T47D (cell line): ENCODE data around the gene LRCH4.

Experiments
- DNase-seq, 2 experiments: peaks; one replicate each; pipeline versions ENCODE4 v3.0.0 to v3.0.0-alpha.2; 2011 to 2012; ENCODE audit warnings: low read depth in 1 of 2, low spot score in 1 of 2
- JUND ChIP-seq: IDR thresholded peaks from 2 replicates; pipeline ENCODE4 v1.6.1; 2012; ENCODE audit warnings: low read depth
- in situ Hi-C: cut with HindIII; loops from 2 replicates; pipeline ENCODE4 v1.10.0; 2016; ENCODE audit warnings: low sequenced_read_pairs, low pct_unique_long_range_greater_than_20kb

The LRCH4 gene

DNA sequence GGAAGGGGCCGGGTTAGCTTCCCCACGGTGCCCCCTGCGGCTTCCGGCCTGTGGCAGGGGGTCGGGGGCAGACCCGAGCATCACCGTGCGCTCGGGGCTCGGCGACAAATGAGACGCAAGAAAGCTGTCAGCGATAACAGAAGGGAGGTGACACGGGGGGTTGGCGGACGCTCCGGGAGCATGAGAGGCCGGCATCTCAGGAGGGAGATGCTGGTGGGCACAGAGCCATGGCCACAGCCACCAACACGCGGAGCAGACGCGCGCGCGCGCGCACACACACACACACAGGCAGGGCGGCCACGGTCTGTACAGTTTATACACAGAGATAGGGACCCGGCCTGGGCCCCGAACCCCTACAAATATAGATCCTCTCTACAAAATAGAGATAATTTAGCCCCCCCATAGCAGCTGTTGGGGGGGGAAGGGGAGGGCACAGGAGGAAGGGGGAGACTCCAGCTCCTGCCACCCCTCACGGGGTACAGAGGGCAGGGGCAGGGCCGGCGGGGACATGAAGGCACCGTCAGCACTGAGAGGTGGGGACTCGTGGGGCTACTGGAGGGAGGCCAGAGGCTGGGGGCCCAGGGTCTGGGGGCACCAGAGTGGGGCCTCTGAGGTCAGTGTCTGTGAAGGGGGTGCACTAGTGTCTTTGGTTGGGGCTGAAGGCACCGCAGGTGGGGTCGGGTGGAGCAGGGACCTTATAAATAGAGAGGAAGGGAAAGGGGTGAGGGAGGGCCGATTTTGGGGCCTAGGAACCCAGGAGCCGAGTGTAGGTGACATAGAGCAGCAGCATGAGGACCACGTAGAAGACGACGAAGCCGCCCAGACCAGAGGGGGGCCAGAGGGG is 11.3 kb downstream of the LRCH4 start:
- in situ Hi-C loops = no loop called here
- no peak for TF ChIP-seq JUND
- no peak for DNase-seq

DNA sequence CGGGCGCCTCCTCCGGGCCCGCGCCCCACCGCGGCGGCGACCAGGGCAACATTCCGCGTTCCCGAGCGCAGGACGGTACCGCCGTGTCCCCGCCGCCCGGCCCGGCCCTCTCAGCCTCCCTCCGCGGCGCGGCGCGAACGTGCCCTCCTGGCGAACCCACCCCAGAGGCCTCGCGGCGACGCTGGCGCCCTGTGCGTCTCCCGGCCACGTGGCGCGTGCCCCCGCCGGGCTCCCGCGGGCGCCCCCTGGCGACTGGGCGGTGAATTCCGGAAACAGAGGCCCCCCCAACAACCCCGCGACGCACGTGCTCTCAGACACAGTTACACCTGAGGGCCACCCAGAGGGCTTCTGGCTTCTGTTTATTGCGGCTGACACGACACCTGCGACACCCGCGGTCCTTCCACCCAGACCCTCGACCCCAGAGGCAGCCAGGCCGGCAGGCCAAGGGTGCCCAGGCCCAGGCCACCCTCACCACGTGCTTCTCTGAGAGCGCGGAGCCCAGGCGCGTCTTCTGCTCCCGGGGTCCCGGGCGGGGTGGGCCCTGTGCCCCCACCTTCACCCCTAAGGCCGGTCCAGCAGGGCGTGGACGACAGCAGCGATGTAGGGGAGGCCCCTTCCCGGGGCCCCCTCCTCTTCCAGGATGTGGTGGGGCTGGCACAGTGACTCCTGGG is 12.1 kb downstream of the LRCH4 start, which contains the start of gene SAP25:
TSS of gene SAP25 (minus strand) at position 210 of the 671 bp plus-strand sequence. CDS start at position 52, 158 bp downstream.
- DNase-seq = no peak

DNA sequence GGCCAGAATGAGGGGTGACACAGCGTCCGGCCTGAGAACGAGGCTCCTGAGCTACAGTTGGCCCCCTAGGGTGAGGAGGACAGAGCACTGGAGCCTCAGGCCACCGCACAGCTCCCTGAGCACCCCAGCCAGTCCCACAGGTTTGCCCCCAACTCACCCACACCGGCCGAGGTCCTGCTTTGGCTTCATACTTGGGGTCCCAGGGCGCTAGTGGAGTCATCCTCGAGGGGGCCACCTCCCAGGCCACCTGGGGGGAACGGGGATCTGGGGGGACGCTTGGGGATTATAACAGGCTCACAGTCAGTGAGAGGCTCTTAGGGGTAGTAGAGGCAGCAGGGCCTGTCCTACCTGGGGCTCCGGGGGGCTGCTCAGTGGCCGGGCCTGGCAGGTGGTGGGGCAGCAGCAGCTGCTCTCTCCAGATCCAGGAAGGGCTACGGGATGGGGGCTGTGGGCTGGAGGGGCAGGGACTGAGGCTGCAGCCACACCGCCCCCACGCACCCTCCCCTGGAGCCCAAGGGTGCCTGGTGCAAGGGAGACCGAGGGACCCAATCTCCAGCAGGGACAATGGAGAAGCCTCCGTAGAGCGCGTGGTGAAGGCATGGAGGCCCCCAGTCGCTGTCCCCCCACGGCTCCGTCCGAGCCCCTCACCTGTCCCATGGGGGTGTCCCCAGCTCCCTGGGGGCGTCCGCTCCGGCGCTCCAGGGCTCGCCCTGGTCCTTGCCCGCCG is 12.8 kb downstream of the LRCH4 start:
- no peak for TF ChIP-seq JUND
- in situ Hi-C loops = no loop called here
- DNase-seq = no peak

More for the DNA sequence above, 12.1 kb downstream of the LRCH4 start, which contains the start of gene SAP25:
- TF ChIP-seq JUND = no peak
- in situ Hi-C loops = no loop called here

DNA sequence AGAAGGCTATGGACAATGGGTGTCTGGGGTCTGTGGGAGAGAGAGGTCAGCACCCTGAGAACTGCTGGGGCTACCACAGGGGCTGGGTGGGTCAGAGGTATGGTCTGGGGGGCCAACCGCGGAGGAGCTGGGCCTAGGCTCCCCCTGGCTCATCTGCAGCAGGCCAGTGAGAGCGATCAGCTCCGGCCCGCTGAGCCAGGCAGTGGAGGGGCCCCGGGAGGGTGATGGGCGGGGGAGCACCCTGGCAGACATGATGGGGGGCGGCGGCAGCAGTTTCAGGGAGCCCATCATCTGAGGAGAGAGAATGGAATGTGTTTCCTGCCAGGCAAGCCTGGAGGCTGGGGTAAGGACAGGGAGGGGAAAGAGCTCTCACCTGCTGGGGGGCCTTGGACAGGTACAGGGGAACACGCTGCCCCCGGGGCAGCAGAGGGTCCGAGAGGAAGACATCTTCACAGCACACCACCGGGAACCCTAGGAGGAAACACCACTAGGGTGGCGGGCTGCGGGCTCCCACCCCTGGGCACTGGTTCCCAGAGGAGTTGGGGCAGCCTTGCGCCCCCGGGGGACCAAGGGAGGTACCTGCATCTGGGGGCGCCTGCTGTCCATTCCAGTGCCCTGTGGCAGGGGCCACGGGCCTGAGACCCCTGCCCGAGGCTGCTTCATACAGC is 13.5 kb downstream of the LRCH4 start:
- TF ChIP-seq JUND = no peak
- in situ Hi-C loops = no loop called here
- DNase-seq = no peak

DNA sequence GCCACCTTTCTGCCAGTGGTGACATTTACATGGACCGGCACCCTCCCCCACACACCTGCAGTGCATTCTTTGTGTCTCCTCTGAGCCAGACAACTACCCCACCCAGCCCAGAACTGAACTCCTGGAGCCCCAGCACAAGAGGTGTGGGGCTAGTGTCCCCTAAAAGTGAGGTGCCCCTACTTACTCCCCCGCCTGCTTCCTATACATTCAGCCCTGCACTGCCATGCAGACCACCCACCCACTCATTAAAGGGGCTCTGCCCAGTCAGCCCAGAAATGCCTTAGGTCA is 14.2 kb downstream of the LRCH4 start:
- no peak for DNase-seq
- in situ Hi-C loops = no loop called here
- no peak for TF ChIP-seq JUND

DNA sequence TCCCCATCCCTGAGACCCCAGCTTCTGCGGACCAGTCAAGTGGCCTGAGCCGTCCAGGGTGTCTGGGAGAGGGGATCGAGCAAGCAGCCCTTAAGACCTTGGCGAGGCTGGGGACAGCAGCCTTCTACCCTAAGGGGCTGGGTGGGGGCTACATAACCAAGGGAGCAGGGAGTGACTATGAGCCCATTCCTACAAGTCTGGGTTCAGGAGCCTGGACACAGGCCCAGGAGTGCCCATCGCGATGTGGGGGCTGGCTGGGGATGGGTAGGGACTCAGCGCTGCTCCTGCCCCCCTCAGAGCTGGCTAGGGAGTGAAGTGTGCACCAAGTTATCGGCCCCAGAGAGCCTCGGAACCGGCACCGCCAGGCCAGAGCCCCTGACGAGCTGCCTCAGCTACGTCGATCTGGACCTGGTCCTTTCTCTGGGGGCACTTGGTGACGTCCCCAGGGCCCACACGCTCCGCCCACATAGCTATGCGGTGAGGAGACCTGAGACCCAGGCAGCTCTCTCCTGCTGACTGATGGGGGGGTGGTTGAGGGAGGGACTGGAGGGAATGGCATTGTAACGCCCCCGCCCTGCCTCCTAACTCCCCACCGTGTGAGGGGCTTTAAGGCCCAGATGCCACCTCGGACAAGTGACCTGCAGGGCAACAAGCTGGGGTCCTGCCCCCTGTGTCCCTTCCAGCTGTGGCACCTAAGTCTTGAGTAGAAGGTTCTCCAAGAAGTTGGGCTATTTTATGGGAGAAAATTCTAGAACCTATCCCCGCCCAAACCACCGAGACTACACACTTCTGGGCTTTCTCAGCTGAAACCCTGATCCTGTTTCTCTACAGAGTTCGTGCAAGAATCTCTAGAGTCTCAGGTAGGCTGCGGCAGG is 14.7 kb downstream of the LRCH4 start:
- in situ Hi-C loops = no loop called here
- TF ChIP-seq JUND = no peak
- DNase-seq = no peak

DNA sequence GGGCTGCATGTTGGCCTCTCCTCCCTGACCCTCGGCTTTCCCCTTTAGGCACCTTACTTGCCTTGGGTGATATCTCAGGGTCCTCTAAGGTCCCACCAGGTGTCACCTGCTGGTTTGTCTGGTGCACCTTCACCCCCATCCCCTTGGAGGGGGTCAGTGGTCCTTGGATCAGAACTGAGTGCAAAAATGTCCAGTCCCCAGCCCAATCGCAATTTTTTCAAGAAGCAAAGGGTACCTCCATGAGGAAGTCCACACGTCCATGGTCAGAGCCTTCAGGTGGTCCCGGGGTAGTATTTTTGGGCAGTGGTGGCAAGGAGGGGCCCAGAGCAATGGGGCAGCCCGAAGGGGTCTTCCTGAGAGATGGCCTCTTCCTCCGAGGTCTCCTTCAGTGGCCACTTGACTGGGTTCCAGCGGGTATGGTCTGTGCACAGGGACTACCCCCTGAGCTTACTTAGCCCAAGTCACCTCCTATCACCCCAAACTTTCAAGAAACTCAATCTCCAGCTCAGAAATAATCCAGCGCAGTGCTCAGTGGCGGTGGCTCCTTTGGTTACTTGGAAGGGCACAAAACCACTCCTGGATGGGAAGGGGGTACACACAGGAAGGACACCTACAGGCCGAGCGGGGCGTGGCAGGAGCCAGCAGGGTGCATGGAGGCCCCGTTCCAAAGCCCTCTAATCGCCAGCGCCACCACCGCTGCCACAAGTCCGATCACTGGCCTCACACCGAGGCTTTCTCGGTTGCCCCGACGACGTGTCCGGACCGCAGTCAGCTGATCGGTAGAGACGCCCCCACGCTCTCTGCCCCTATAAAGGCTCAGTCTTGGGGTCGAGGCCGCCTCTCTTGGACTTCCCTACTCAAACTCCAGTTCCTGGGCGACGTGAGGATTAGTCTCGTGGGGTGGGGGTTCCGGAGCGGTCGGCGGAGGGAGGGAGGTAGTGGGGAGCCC is 16.8 kb downstream of the LRCH4 start:
- no peak for DNase-seq
- in situ Hi-C loops = no loop called here
- no peak for TF ChIP-seq JUND

DNA sequence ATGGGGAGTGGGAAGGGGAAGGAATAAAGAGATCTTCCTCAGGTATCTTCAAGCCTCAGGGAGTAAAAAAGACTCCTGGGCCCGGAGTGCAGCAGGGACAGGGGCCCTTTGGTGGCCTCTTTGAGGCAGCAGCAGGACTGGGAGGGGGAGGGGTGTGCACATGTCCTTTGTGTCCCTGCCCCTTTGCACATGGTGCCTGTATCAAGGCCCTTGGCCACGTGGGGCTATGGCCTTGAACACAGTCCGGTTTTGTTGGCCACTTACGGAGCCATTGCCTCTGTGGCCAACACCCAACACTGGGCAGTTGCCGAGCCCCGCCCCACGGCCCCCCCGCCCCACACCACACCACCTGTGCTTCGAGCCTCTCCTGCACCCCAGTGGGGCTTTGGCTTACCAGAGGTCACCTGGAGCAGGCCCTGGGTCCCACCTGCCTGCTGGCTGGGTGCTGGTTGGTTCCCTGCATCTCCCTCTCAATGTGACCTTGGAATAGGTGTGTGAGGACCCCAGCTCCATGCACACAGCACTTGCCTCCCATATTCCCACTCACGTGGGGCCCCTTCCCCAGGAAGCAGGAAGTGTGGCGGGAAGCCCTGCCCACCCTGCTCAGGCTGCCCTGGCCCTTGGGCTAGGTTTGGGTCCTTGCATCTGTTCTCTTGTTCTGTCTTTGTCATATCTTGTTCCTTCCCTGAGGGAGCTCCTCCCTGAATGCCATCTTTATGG is 17.6 kb downstream of the LRCH4 start:
- TF ChIP-seq JUND = no peak
- DNase-seq = no peak
- in situ Hi-C loops = no loop called here

DNA sequence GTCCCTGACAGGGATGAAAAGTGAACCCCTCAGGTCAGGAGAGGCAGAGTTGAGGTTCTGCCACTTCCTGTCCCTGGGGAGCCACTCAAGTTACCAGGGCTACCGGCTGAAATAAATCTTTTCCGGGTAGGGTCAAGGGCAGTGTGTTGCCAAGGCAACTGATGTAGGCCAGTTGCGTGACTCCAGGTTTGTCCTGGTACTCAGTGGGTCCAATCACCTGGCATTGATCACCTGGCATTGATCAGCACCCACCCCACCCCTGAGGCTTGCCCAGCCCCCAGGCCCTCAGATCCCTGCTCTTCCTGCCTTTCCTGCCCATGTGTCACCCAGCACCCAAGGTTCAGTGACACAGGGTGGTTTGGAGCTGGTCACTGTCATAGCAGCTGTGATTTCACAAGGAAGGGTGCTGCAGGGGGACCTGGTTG is 18.2 kb downstream of the LRCH4 start:
- in situ Hi-C loops = no loop called here
- TF ChIP-seq JUND = no peak
- no peak for DNase-seq

DNA sequence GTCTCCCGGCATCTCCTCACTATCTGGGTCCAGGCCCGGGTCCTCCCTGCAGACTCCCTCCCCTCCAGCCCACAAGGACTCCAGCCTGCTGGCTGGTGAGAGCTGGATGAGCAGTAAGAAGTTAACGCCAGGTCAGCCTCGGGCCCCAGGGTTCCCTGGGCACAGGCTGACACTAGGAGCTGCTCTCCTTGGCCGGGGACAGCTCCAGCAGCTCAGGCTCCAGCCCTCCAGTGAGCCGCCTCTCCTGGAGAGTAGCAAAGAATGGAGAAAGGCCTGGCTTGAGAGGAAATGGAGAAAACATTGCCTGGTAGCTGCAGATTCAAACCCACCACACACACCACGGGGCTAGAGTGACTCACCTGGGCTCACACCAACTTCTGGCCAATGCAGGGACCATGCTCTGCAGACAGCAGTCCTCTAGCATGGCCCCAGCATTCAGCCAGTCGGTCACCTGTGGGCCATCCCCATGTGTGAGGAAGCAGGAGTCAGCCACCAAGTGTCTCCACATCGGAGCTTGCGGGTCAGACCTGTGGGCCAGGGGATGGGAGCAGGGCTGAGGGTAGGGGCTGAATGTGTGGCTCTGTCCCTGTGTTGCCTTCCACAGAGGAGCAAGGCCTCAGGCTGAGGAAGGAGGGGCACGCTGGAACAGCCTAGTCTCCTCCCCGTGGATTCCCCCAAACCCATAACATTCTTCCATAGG is 18.7 kb downstream of the LRCH4 start:
- no peak for TF ChIP-seq JUND
- in situ Hi-C loops = no loop called here
- no peak for DNase-seq
